GM21423 (cell line): ENCODE results near the gene TTC7B.

Experiments used
- ATAC-seq: cut with Tn5 transposase; IDR thresholded peaks from one replicate; pipeline ENCODE4 v1.9.1; 2021; ENCODE audit warnings: mild to moderate bottlenecking, moderate library complexity; ENCODE audit not compliant: unreplicated experiment

TTC7B gene

GRCh38 chr14:90567991-90568390, 248.2 kb downstream of the TTC7B start:
- ATAC-seq: no peak

- ATAC-seq: no peak
These were observed 249.0 kb downstream of the TTC7B start for GRCh38 chr14:90567191-90567590.

DNA sequence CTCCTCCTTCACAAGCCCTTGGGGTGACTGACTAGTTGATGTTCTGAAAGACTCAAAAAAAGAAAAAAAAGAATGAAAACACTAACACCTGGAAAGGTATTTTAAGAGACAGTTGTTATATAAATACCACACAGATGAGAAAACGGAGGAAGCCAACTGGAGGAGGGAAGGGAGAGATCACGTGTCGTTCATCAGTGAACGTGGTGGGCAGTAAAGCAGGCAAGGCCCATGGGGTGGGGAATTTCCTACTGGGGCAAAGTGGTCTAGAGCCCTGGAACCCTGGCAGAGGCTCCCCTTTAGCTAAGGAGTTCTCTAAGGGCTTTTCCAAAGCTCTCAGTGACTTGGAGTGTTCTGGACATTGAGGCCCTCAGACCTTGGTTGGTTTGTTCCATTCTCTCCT, 249.7 kb downstream of the TTC7B start:
- ATAC-seq: no peak

GRCh38 chr14:90564496-90564895, 251.7 kb downstream of the TTC7B start:
- ATAC-seq: no peak

GRCh38 chr14:90562652-90563051, 253.6 kb downstream of the TTC7B start:
- no peak for ATAC-seq

- no peak for ATAC-seq
These were observed 254.3 kb downstream of the TTC7B start for GRCh38 chr14:90561920-90562319.

- no peak for ATAC-seq
These were observed 255.2 kb downstream of the TTC7B start for GRCh38 chr14:90560991-90561390.

DNA sequence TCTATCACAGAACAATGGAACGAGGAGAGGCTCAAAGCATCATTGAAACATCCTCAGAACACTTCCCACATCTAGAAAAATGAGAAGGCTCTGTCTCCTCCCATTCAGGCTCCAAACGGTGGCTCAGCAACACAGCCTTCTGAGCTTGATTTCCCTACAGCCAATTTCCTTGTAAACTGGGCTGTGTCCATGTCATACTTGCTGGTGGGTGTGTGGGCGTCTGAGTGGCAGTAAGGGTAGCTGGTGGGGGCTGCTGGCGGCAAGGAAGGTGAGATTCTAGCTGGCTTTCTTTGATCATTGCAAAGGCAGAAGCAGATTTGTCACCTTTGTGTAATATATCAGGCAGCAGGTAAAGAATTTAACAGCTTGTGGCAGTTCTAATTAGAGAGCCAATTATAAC, 255.7 kb downstream of the TTC7B start:
- ATAC-seq: no peak

GRCh38 chr14:90559811-90560492, 256.3 kb downstream of the TTC7B start:
- no peak for ATAC-seq

GRCh38 chr14:90558983-90559590, 257.1 kb downstream of the TTC7B start:
- no peak for ATAC-seq

GRCh38 chr14:90558041-90558982, 257.9 kb downstream of the TTC7B start:
- ATAC-seq: no peak

- no peak for ATAC-seq
These were observed 258.7 kb downstream of the TTC7B start for GRCh38 chr14:90557516-90557915.

GRCh38 chr14:90556666-90557450, 259.4 kb downstream of the TTC7B start:
- ATAC-seq: no peak

DNA sequence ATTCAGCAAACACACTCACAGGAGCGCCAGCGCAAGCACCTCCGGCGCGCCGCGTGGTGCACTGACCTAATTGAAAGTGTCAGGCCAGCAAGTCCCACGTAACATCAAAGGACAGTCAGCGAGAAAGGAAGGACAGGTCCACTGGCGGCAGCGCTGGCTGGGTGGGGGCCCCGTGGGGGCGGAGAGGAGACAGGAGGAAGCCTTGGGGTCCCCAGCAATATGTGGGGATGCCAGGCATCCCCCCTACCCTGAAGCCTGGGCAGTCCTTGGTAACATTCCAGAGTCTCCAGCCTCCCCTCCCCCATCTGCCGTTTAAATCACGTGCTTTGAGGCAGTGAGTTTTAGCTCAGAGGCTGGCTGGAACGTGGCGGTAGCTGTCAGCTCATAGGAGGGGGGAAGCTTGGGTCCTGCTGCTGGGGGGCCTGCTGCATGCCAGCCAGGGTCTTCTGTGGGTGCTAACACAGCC, 260.2 kb downstream of the TTC7B start:
- ATAC-seq: no peak

DNA sequence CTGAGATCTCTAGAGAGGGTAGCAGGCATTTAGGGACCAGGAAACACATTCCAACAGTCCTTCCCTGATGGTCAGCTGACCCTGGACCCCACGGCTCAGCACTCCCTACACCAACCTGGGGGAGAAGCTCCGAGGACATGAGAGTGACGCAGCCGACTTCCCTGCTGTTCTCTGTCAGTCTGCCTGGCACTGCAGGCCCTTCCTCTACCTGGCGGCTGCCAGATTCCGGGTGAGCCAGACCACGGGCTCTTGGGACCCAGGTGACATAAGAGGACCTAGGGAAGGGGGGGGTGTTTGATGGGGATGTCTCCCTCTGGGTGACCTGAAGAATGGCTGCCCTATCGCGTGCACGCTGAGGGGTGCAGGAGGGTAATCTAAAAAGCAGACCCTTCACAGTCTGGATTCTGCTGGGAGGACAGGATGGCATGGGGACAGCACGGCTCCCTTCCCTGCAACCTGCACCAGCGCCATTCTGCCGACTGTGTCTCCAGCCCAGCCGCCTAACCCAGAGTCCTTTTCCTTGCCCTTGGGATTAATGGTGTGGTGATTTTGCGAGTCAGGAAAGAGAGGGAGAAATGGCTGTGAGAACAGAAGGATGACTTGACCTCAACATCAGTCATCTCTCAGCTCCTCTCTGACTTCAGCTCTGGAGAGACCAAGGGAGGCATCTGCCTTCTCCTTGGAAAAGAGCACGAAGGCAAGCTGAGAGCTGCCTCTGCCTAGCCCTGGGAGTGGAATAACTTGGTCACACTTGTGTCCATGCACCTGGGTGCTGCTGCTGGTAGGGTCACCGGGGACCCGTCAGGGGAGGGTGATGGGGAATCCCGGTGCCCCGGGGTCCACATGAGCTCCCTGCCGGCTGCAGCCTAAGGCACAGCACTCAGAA, 260.9 kb downstream of the TTC7B start:
- no peak for ATAC-seq

- no peak for ATAC-seq
These were observed 261.9 kb downstream of the TTC7B start for GRCh38 chr14:90554341-90554740.

DNA sequence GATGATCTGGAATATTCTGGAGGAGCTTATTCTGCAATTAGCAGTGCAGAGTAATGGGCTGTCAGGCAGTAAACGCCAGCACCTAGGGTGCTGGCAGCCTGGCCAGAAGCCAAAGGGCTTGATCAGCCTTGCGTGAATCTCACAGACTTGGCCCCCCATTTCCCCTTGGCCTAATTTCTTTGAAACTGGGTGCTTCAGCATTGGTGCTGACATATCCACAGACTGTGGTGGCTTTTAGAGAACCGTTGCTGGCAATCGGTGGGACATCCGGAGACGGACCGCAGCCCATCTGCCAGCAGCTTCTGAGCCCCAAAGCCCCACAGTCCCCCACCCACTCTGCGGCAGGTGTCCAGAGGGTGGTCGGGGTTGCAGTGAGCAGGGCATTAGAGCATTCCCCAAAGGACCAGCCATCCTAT, 262.3 kb downstream of the TTC7B start:
- no peak for ATAC-seq

- no peak for ATAC-seq
These were observed 262.8 kb downstream of the TTC7B start for GRCh38 chr14:90553298-90553920.
